Coronary artery (tissue), 2 donors: ENCODE results near the gene MPND.

ENCODE experiments used
- DNase-seq: peaks from one replicate; pipeline ENCODE4 v3.0.0-alpha.2; 2017; ENCODE audit warnings: low spot score
- H3K27ac ChIP-seq, 2 donors: fragments of 200-600 bp; sonication (generic); one replicate each; pipeline ENCODE4 v1.5.1; 2016 to 2019
- H3K4me3 ChIP-seq: fragments of 200-600 bp; sonication (generic); 2 replicates; pipeline ENCODE4 v1.5.1; 2016; ENCODE audit warnings: mild to moderate bottlenecking, moderate library complexity
- TF ChIP-seq, protein P1 (sequence below): fragments of 200-600 bp; sonication (generic); IDR thresholded peaks from one replicate; pipeline ENCODE4 v1.5.1; 2019; ENCODE audit warnings: antibody characterized with exemption

MPND gene

DNA sequence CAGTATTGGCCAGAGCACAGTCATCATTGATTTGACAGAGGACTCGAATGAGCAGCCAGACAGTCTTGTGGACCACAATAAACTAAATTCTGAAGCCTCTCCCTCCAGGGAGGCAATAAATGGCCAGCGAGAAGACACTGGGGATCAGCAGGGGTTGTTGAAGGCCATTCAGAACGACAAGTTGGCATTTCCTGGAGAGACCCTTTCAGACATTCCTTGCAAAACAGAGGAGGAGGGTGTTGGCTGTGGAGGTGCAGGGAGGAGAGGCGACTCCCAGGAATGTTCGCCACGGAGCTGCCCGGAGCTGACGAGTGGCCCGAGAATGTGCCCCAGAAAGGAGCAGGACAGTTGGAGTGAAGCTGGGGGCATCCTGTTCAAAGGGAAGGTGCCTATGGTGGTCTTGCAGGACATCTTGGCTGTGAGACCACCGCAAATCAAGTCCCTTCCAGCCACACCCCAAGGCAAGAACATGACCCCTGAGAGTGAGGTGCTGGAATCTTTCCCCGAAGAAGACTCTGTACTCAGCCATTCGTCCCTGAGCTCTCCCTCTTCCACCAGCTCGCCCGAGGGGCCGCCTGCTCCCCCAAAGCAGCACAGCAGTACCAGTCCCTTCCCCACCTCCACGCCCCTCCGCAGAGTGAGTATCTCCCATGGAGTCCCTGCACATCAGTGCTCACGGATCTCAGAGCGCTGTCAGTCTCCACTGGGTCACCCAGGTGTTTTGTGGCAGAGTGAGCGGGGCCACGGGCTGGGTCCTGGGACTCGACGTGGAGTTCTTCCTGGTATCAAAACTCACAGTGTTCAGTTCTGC lies 66.0 kb downstream of the MPND start:
- H3K4me3 ChIP-seq = no peak overlapping the region
- H3K27ac ChIP-seq = no peak overlapping the region
- TF ChIP-seq, protein P1, sequence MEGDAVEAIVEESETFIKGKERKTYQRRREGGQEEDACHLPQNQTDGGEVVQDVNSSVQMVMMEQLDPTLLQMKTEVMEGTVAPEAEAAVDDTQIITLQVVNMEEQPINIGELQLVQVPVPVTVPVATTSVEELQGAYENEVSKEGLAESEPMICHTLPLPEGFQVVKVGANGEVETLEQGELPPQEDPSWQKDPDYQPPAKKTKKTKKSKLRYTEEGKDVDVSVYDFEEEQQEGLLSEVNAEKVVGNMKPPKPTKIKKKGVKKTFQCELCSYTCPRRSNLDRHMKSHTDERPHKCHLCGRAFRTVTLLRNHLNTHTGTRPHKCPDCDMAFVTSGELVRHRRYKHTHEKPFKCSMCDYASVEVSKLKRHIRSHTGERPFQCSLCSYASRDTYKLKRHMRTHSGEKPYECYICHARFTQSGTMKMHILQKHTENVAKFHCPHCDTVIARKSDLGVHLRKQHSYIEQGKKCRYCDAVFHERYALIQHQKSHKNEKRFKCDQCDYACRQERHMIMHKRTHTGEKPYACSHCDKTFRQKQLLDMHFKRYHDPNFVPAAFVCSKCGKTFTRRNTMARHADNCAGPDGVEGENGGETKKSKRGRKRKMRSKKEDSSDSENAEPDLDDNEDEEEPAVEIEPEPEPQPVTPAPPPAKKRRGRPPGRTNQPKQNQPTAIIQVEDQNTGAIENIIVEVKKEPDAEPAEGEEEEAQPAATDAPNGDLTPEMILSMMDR = no peak
- no peak for DNase-seq
